ENCODE measurements around the gene MED14. TPM values are rescaled to one million over a fixed set of nuclear protein-coding genes. Genes with fewer than 3 reads are reported as not detected.

Gene MED14
- total RNA-seq, 1 donor, result 29.4 TPM

GRCh38 chrX:40644821-40645358 is 90.5 kb downstream of the MED14 start:
- peak overlapping the region; percentile 55 for H3K4me3 ChIP-seq (ENCODE audit: low read depth, low read length)
- no peak for TF ChIP-seq CTCF (IDR thresholded peaks at IDR 0.05; ENCODE audit: insufficient read depth, low read depth, low read length)
- peak; percentile 82 for DNase-seq (ENCODE audit: low read depth)

- DNase-seq (ENCODE audit: low read depth), result peak; percentile 76
- TF ChIP-seq CTCF (IDR thresholded peaks at IDR 0.05; ENCODE audit: insufficient read depth, low read depth, low read length), result no peak
- peak overlapping the region; percentile 55 for H3K4me3 ChIP-seq (ENCODE audit: low read depth, low read length)
These were observed 91.2 kb downstream of the MED14 start for GRCh38 chrX:40644176-40644575.

GRCh38 chrX:40637687-40638086 is 97.7 kb downstream of the MED14 start:
- no peak overlapping the region for H3K4me3 ChIP-seq (ENCODE audit: low read depth, low read length)
- no peak for DNase-seq (ENCODE audit: low read depth)
- no peak for TF ChIP-seq CTCF (IDR thresholded peaks at IDR 0.05; ENCODE audit: insufficient read depth, low read depth, low read length)

GRCh38 chrX:40632199-40632598 is 103.1 kb downstream of the MED14 start:
- DNase-seq (ENCODE audit: low read depth), result no peak
- TF ChIP-seq CTCF (IDR thresholded peaks at IDR 0.05; ENCODE audit: insufficient read depth, low read depth, low read length), result no peak
- no peak overlapping the region for H3K4me3 ChIP-seq (ENCODE audit: low read depth, low read length)

- DNase-seq (ENCODE audit: low read depth), result peak; percentile 55
- no peak overlapping the region for H3K4me3 ChIP-seq (ENCODE audit: low read depth, low read length)
- TF ChIP-seq CTCF (IDR thresholded peaks at IDR 0.05; ENCODE audit: insufficient read depth, low read depth, low read length), result no peak
These were observed 106.8 kb downstream of the MED14 start for GRCh38 chrX:40628506-40628905.

GRCh38 chrX:40625294-40625693 is 110.0 kb downstream of the MED14 start:
- no peak for DNase-seq (ENCODE audit: low read depth)
- no peak overlapping the region for H3K4me3 ChIP-seq (ENCODE audit: low read depth, low read length)
- TF ChIP-seq CTCF (IDR thresholded peaks at IDR 0.05; ENCODE audit: insufficient read depth, low read depth, low read length), result no peak

- H3K4me3 ChIP-seq (ENCODE audit: low read depth, low read length), result no peak overlapping the region
- TF ChIP-seq CTCF (IDR thresholded peaks at IDR 0.05; ENCODE audit: insufficient read depth, low read depth, low read length), result no peak
- no peak for DNase-seq (ENCODE audit: low read depth)
These were observed 111.7 kb downstream of the MED14 start for GRCh38 chrX:40623665-40624064.
